Endothelial cell of umbilical vein (primary cell): ENCODE data around the gene LRP2.

Source experiments
- CTCF ChIP-seq, 2 donors: IDR thresholded peaks; 1 replicate in 1 of 2; 2 replicates in 1 of 2; pipeline ENCODE4 v1.5.1; 2011; ENCODE audit warnings: low read length in 2 of 2, mild to moderate bottlenecking in 2 of 2, moderate library complexity in 2 of 2, control low read depth in 1 of 2, inconsistent platforms in 1 of 2, low read depth in 1 of 2; ENCODE audit not compliant: insufficient read depth in 1 of 2; ENCODE audit errors: extremely low read depth in 1 of 2
- POLR2AphosphoS5 ChIP-seq: IDR thresholded peaks from 2 replicates; pipeline ENCODE4 v1.6.1; 2012; ENCODE audit warnings: low read depth, mild to moderate bottlenecking, control low read depth, low read length, moderate library complexity; ENCODE audit not compliant: insufficient read depth

- no peak for TF ChIP-seq CTCF (IDR thresholded peaks at IDR 0.05; ENCODE audit: extremely low read depth in 1 of 2, insufficient read depth in 1 of 2, low read depth in 1 of 2, low read length in 2 of 2)
- TF ChIP-seq POLR2AphosphoS5: no peak
Observed at GRCh38 chr2:169162613-169163012, 199.7 kb downstream of the LRP2 start.
